Urothelium cell line (cell line): Measurements from ENCODE around the gene ABCC8.
"Not testable (repeated sequence)": the region's sequence is repeated elsewhere in the genome, so short reads cannot be mapped to it uniquely, and the experiment has no call there.

Experiments
- DNase-seq: peaks from one replicate; pipeline ENCODE4 v3.0.0; 2011; ENCODE audit warnings: low spot score, mixed read lengths
- FAIRE-seq: peaks from 2 replicates; lab custom pipeline; 2011; peaks lifted over from hg19 to GRCh38; lab: Jason Lieb, UNC

Gene ABCC8

GRCh38 chr11:17434108-17434507 is 42.5 kb downstream of the ABCC8 start:
- no peak for FAIRE-seq

DNA sequence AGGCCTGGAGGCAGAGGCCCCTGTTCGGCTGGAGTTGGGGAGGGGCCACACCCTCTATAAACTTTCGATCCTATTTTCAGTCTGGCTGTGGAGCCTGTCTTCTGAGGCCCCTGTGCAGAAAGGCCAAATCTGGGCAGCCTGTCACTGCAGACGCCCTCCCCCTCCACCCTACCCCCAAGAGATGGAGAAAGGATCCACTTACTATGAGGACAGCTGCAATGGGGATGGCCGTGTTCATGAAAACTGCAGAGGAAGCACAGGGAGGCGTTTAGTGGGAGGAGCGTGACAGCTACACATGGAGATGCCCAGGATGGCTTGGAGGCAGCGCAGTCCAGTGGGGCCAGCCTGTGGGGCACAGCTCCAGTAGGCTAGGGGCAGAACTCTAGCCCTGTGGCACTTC is 44.6 kb downstream of the ABCC8 start:
- DNase-seq (no peak), FAIRE-seq (no peak)

More at GRCh38 chr11:17434108-17434507, 42.5 kb downstream of the ABCC8 start:
- DNase-seq: no peak

GRCh38 chr11:17431139-17431538 is 45.5 kb downstream of the ABCC8 start:
- no peak for FAIRE-seq
- no peak for DNase-seq

- FAIRE-seq: no peak
- DNase-seq: no peak
These were observed 46.0 kb downstream of the ABCC8 start for GRCh38 chr11:17430616-17431015.

DNA sequence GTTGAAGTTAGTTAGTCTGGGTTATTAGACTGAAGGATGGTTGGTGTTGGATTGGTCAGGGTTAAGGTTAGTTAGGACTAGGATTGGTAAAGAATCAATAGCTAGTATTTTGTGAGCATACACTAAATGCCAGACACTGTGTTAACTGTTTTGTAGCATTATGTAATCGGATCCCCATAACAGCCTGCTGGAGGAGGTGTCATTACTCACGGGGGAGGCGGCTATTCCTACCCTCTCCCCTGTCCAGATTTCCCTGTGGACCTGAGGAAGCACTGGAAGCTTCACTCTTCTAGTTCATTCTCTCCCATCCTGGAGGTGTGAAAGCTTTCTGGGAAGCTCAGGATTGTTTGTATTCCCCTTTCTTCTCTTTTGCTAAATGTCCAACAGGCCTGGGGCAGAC is 47.7 kb downstream of the ABCC8 start:
- FAIRE-seq: no peak
- DNase-seq: no peak

GRCh38 chr11:17428261-17428660 is 48.4 kb downstream of the ABCC8 start:
- DNase-seq (no peak), FAIRE-seq (no peak)

DNA sequence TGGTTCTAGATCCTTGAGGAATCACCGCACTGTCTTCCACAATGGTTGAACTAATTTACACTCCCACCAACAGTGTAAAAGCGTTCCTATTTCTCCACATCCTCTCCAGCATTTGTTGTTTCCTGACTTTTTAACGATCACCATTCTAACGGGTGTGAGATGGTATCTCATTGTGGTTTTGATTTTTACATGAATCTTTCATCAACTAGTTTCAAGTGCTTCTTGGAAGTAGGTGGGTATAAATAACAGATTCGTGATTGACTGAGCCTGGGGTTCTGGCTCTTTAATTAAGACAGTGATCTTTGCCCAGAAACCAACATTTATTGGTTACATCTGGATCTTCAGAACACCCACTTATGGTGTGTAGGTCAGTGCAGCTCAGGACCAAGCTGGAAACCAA is 50.4 kb downstream of the ABCC8 start:
- not testable (repeated sequence) for DNase-seq, FAIRE-seq

DNA sequence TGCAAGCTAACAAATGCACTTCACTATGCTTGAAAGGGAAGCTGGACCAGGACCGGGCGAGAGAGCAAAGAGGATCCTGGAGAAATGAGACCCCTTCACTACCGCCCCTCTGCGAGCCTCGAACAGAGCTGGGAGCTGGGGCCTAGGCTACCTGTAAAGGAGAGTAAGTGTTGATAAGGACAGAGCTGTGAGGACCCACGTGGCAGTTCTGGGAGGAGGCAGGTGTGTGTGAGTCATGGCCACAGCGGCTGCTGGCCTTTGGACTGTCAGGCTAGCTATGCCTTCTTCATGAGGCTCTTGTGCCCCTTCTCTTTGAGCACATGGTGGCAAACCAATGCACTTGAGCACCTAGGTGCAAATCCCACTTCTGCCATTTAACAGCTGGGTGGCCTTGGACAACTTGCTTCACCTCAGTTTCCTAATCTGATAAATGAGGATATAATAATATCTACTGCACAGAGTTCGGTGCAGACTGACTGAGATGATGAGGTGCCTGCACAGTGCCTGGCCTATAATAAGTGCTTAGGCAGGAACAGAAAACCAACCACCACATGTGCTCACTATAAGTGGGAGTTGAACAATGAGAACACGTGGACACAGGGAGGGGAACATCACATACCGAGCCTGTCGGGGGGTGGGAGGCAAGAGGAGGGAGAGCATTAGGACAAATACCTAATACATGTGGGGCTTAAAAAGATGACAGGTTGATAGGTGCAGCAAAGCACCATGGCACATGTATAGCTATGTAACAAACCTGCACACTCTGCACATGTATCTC is 52.9 kb downstream of the ABCC8 start:
- DNase-seq (no peak), FAIRE-seq (peak; percentile 46)

- no peak for FAIRE-seq
- no peak for DNase-seq
These were observed 54.9 kb downstream of the ABCC8 start for GRCh38 chr11:17421781-17422180.

- FAIRE-seq: no peak
- no peak for DNase-seq
These were observed 58.1 kb downstream of the ABCC8 start for GRCh38 chr11:17418444-17419081.

GRCh38 chr11:17416492-17416891 is 60.2 kb downstream of the ABCC8 start:
- DNase-seq: no peak
- no peak for FAIRE-seq

- FAIRE-seq: no peak
These were observed 61.0 kb downstream of the ABCC8 start for GRCh38 chr11:17415523-17416104.

GRCh38 chr11:17414992-17415391 is 61.7 kb downstream of the ABCC8 start:
- FAIRE-seq (no peak), DNase-seq (no peak)

More at GRCh38 chr11:17415523-17416104, 61.0 kb downstream of the ABCC8 start:
- no peak for DNase-seq

- FAIRE-seq (no peak), DNase-seq (no peak)
These were observed 62.3 kb downstream of the ABCC8 start for GRCh38 chr11:17414317-17414737.

DNA sequence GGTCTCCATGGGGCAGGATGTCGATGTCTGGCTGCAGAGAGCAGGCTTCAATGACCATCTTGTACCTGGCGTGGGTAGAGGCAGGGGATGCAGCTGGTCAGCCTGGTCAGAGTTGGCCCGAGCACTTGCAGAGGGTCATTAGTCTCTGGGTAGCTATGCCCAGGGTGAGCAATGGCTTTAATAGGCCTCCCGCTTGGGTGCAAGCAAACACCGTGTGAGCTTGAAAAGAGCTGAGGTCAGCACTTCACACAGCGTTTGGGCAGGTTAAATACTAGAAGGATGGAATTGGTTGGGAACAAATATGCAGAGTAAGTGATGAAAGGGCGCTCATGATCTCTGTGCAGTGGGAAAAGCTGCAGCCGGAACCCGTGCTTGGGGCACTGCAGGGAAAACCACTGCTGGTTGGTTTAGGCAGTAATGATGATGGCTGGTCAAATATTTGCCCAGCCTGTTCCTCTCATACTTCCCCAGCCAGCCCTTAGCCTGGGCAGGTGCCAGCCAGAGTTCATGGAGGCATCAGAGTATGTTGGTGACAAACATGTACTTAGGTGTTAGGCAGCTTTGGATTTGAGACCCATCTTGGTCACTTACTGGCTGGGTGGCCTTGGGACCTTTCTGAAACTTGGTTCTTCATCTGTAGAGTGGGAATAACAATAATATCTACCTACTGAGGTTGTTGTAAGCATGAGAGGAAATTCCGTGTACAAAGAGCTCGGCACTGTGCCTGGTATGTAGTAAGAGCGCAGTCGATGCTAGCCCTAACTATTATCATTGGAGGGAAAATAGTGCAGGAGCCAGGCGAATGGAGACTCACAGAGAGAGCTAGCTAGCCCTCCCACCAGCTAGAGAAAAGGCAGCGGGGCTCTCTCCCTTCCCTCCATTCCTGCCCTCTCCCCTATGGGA is 63.0 kb downstream of the ABCC8 start:
- DNase-seq: no peak
- no peak for FAIRE-seq

DNA sequence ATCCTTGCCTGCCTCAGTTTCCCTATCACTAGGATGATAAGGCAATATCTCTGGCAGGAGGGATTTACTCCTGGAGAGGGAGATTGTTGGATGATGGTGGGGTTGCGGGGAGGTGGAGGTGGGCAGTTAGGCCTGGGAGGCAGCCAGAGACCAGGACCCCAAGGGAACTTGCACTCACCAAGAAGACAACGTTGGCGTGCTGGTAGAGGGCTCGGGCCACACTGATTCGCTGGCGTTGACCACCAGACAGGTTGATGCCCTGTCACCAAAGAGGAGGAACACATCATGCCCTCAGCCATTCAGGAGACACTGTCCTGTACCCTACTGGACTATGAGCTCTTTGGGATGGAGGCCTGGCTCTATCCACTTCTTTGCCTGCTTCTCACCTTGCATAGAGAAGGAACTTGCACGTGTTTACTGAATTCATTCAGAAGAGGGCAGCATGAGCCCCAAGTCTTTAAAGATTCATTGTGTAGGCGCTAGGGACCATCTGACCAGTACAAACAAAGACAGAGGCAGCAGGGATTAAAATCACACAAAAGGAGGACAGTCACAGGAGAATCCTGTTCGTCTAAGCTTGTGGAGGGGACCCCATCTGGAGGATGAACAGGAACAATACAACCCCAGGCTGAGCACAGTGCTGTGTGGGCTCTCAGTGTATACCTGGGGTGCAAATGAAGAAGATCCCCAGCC is 64.0 kb downstream of the ABCC8 start:
- DNase-seq: no peak

DNA sequence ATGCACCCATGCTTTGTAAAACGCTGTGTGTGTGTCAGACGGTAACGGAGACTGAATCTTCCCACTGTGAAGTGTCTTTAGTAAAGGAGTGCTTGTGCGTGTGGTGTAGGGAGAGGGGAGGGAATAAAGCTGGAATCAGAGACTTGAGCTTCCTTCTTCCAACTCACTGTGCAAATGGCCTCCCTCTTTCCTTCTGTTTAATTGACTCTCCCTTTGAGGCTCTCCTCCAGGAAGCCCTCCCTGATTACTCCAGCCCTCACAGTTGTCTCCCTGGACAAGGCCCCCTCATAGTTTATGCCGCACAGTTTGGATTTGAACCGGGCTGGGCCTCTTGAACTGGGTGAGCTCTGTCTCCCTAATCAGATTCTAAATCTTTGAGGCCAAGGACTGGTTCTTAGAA is 65.2 kb downstream of the ABCC8 start:
- no peak for FAIRE-seq
- DNase-seq: no peak

More for the DNA sequence above, 64.0 kb downstream of the ABCC8 start:
- FAIRE-seq: no peak

- no peak for DNase-seq
- FAIRE-seq: no peak
These were observed 65.9 kb downstream of the ABCC8 start for GRCh38 chr11:17410606-17411379.

DNA sequence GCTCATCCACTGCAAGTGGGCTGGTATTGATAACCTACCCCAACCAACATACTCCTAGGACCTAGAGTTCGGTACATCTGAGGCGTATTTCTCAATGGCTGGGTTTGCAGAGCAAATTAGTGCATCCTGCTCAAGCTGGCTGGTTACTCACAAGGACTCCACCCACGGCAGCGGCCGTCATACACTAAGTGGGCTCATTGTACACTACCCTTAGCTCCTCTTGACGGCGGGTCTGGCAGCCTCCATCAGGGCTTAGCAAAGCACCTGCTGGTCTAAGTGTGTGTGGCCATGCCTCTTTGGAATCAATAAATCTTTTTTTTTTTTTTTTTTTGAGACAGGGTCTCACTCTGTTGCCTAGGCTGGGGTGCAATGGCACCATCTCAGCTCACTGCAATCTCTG is 68.0 kb downstream of the ABCC8 start:
- FAIRE-seq (no peak), DNase-seq (no peak)

DNA sequence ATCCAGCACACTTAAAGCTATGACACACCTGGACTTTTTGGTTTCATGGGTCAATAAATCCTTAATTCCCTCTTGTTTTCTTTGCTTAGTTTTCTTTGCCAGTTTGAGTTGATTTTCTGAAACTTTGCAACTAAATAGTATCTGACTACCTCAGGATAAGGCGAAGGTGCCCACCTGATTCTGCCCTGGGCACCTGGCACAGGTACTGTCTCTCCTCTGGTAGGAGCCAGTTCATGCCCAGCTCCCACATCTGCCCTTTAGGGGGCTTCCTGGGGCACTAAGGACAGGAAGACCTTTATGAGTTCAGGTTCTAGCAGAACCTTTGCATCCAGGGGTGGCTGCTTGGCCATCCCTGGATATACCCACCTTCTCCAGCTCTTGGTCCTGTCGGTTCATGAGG is 68.6 kb downstream of the ABCC8 start:
- FAIRE-seq (no peak), DNase-seq (no peak)
